GM03348 (cell line): ENCODE results near the gene HEG1.
A peak's percentile ranks its signal among the peaks of the same experiment; 100 is the strongest.

Source experiments
- DNase-seq: peaks from one replicate; pipeline ENCODE4 v3.0.0; 2012; ENCODE audit warnings: low spot score

The HEG1 gene

GRCh38 chr3:124942613-124943012, 113.2 kb downstream of the HEG1 start:
- DNase-seq, result no peak

- no peak for DNase-seq
Observed at GRCh38 chr3:124941771-124942170, 114.0 kb downstream of the HEG1 start.

GRCh38 chr3:124939661-124940060, 116.1 kb downstream of the HEG1 start:
- DNase-seq, result no peak

GRCh38 chr3:124938896-124939295, 116.9 kb downstream of the HEG1 start:
- DNase-seq, result no peak

GRCh38 chr3:124937049-124937448, 118.7 kb downstream of the HEG1 start:
- no peak for DNase-seq

GRCh38 chr3:124935794-124936542, 119.8 kb downstream of the HEG1 start:
- DNase-seq, result no peak

- DNase-seq, result no peak
Observed at GRCh38 chr3:124935264-124935663, 120.5 kb downstream of the HEG1 start.

GRCh38 chr3:124934577-124934976, 121.2 kb downstream of the HEG1 start, which contains the start of gene MUC13:
Gene MUC13, minus strand, starts transcription at chr3:124934751. Its CDS starts 39 bp downstream, at chr3:124934712.
- DNase-seq, result no peak

- DNase-seq, result peak; percentile 72
Observed at GRCh38 chr3:124928333-124929202, 127.2 kb downstream of the HEG1 start.

GRCh38 chr3:124927574-124928045, 128.2 kb downstream of the HEG1 start:
- DNase-seq, result no peak

- DNase-seq, result no peak
Observed at GRCh38 chr3:124926426-124927101, 129.2 kb downstream of the HEG1 start.

GRCh38 chr3:124924741-124925140, 131.1 kb downstream of the HEG1 start:
- no peak for DNase-seq

- no peak for DNase-seq
Observed at GRCh38 chr3:124923833-124924232, 132.0 kb downstream of the HEG1 start.

- DNase-seq, result no peak
Observed at GRCh38 chr3:124920718-124921117, 135.1 kb downstream of the HEG1 start.

- DNase-seq, result peak; percentile 39
Observed at GRCh38 chr3:124919756-124920155, 136.0 kb downstream of the HEG1 start.

GRCh38 chr3:124918524-124918923, 137.3 kb downstream of the HEG1 start:
- no peak for DNase-seq

- DNase-seq, result peak; percentile 28
Observed at GRCh38 chr3:124916837-124917409, 138.9 kb downstream of the HEG1 start.
